ENCODE results near the gene TACO1. TPM values are rescaled to one million over a fixed set of nuclear protein-coding genes. Genes with fewer than 3 reads are reported as not detected.

Gene TACO1
- total and polyA plus RNA-seq, 2 experiments from 2014 or later: 15.4 to 19.9 TPM

GRCh38 chr17:63639125-63639524 lies 38.4 kb downstream of the TACO1 start (continued):
- no peak for TF ChIP-seq ZNF462 (CRISPR knock-in tag; IDR thresholded peaks at IDR 0.05)
- TF ChIP-seq CREB1 (CRISPR knock-in tag; IDR thresholded peaks at IDR 0.05; ENCODE audit: low read depth): no peak
- TF ChIP-seq JUNB (IDR thresholded peaks at IDR 0.05; ENCODE audit: unreplicated experiment): no peak

GRCh38 chr17:63640038-63640437 lies 39.3 kb downstream of the TACO1 start:
- no peaks in the 10 kb centered on the region for H3K4me1 ChIP-seq (ENCODE audit: insufficient read depth)
- H3F3A ChIP-seq (replicated peaks; ENCODE audit: low read depth): no peaks in the 10 kb centered on the region
- no peaks in the 10 kb centered on the region for H3K4me1 Mint-ChIP-seq
- no peak for DNase-seq (ENCODE audit: low spot score)
- no peak overlapping the region for H3K4me2 ChIP-seq
- no peaks in the 10 kb centered on the region for H3K79me2 ChIP-seq (replicated peaks; ENCODE audit: insufficient read depth)
- H4K20me1 ChIP-seq (replicated peaks; ENCODE audit: insufficient read depth): 0 out of 2 replicates have a peak, but pooled peaks cover 2% of the 10 kb centered on the region
- no peak overlapping the region for H2AFZ ChIP-seq
- H3K27me3 ChIP-seq (ENCODE audit: insufficient read depth): no peaks in the 10 kb centered on the region
- no peaks in the 10 kb centered on the region for H3K9me2 ChIP-seq (ENCODE audit: insufficient read depth)
- TF ChIP-seq POLR2AphosphoS5 (IDR thresholded peaks at IDR 0.05; ENCODE audit: low read depth) (no peak), CREB1 (CRISPR knock-in tag; IDR thresholded peaks at IDR 0.05; ENCODE audit: low read depth) (no peak), EZH2phosphoT487 (IDR thresholded peaks at IDR 0.05; ENCODE audit: unreplicated experiment) (no peak)
- H3K9me3 Mint-ChIP-seq: no peaks in the 10 kb centered on the region
- H3K4me3 Mint-ChIP-seq: no peak overlapping the region
- ATAC-seq: no peak
- peaks cover 8% of the 10 kb centered on the region; the same call in 2 of the 3 replicates for H3K36me3 Mint-ChIP-seq (ENCODE audit: low read depth)
- H3K27ac ChIP-seq (ENCODE audit: low read depth): no peak overlapping the region
- no peak overlapping the region for H3K27ac Mint-ChIP-seq
- H3K4me3 ChIP-seq: no peak overlapping the region
- H3K36me3 ChIP-seq (ENCODE audit: insufficient read depth): no peaks in the 10 kb centered on the region
- peaks cover 1% of the 10 kb centered on the region for H3K27me3 Mint-ChIP-seq (ENCODE audit: insufficient read depth, low read depth, poor library complexity)

All from GM23338 (cell line).